Mesodermal cell (in vitro differentiated cells): ENCODE results near the gene CFP.

ENCODE experiments used
- H3K27ac ChIP-seq: 2 replicates; pipeline ENCODE4 v1.7.0; 2013; ENCODE audit warnings: mild to moderate bottlenecking, low read depth, low read length, moderate library complexity; ENCODE audit not compliant: severe bottlenecking
- H3K36me3 ChIP-seq: 2 replicates; pipeline ENCODE4 v1.7.1; 2013; ENCODE audit warnings: mild to moderate bottlenecking, low read length, moderate library complexity; ENCODE audit not compliant: control insufficient read depth, insufficient read depth
- H3K4me1 ChIP-seq: one replicate; pipeline ENCODE4 v1.7.1; 2013; ENCODE audit warnings: mild to moderate bottlenecking, low read length; ENCODE audit not compliant: insufficient read depth, control insufficient read depth, poor library complexity, severe bottlenecking
- H3K4me3 ChIP-seq: 2 replicates; pipeline ENCODE4 v1.7.0; 2013; ENCODE audit warnings: low read length, control low read depth, mild to moderate bottlenecking; ENCODE audit not compliant: insufficient read depth, poor library complexity, severe bottlenecking; ENCODE audit errors: extremely low read depth
- H3K9me3 ChIP-seq: 2 replicates; pipeline ENCODE4 v1.7.1; 2013; ENCODE audit warnings: mild to moderate bottlenecking, low read length, moderate library complexity; ENCODE audit not compliant: control insufficient read depth
- WGBS, 2 experiments: methylation state at CpG; one replicate each; pipeline ENCODE4 v1.1.5; 2013; ENCODE audit warnings: missing lambda C conversion rate in 2 of 2; ENCODE audit not compliant: insufficient coverage in 2 of 2; 5-methylcytosine and 5-hydroxymethylcytosine counted together

Gene CFP

GRCh38 chrX:47651043-47651905 lies 21.5 kb upstream of the CFP start:
- H3K4me1 ChIP-seq, result peaks cover 5% of the 10 kb centered on the region
- peak overlapping the region; percentile 18 for H3K27ac ChIP-seq
- H3K36me3 ChIP-seq, result peaks cover 26% of the 10 kb centered on the region
- peak overlapping the region; percentile 17 for H3K4me3 ChIP-seq
- no peaks in the 10 kb centered on the region for H3K9me3 ChIP-seq
- 0 to 9% methylated on average over 8 to 16 of the region's 19 CpGs for WGBS, 2 experiments

- Histone ChIP-seq H3K9me3 (no peaks in the 10 kb centered on the region), H3K4me1 (peaks cover 5% of the 10 kb centered on the region), H3K4me3 (peak within 1 kb of the TSS; percentile 57), H3K36me3 (peaks cover 19% of the 10 kb centered on the region), H3K27ac (peak within 1 kb of the TSS; percentile 30)
- WGBS, 2 experiments, result 0 to 1% methylated on average over 19 to 28 of the region's 65 CpGs
Measured at GRCh38 chrX:47650164-47651042, 20.7 kb upstream of the CFP start, which contains the start of gene ELK1. TSS of gene ELK1 (minus strand) at chrX:47650563. CDS start at chrX:47641441, 9,122 bp downstream.

GRCh38 chrX:47649781-47650163 lies 20.0 kb upstream of the CFP start:
- Histone ChIP-seq H3K4me1 (peaks cover 5% of the 10 kb centered on the region), H3K9me3 (no peaks in the 10 kb centered on the region), H3K4me3 (peak overlapping the region; percentile 57), H3K36me3 (peaks cover 12% of the 10 kb centered on the region), H3K27ac (no peak overlapping the region)
- WGBS, 2 experiments, result no CpG with 5 or more reads among the region's 11 CpGs

GRCh38 chrX:47649271-47649670 lies 19.5 kb upstream of the CFP start:
- Histone ChIP-seq H3K4me1 (peaks cover 5% of the 10 kb centered on the region), H3K9me3 (no peaks in the 10 kb centered on the region), H3K4me3 (peak overlapping the region; percentile 57), H3K36me3 (peaks cover 7% of the 10 kb centered on the region), H3K27ac (no peak overlapping the region)
- WGBS, 2 experiments, result 100% methylated on average over 1 of the region's 8 CpGs; no CpG with 5 or more reads in 1 of the 2 experiments

GRCh38 chrX:47648376-47648775 lies 18.6 kb upstream of the CFP start:
- H3K4me1 ChIP-seq, result peaks cover 5% of the 10 kb centered on the region
- WGBS, 2 experiments, result no CpG with 5 or more reads among the region's 2 CpGs
- H3K4me3 ChIP-seq, result no peak overlapping the region

GRCh38 chrX:47646636-47647035 lies 16.9 kb upstream of the CFP start:
- H3K9me3 ChIP-seq, result no peaks in the 10 kb centered on the region
- H3K4me3 ChIP-seq, result no peak overlapping the region
- H3K4me1 ChIP-seq, result peaks cover 5% of the 10 kb centered on the region
- H3K36me3 ChIP-seq, result peaks cover 15% of the 10 kb centered on the region
- no peak overlapping the region for H3K27ac ChIP-seq
- 91 to 93% methylated on average over 3 to 4 of the region's 6 CpGs for WGBS, 2 experiments

More at GRCh38 chrX:47648376-47648775, 18.6 kb upstream of the CFP start:
- Histone ChIP-seq H3K36me3 (peaks cover 8% of the 10 kb centered on the region), H3K9me3 (no peaks in the 10 kb centered on the region), H3K27ac (no peak overlapping the region)

- 86 to 95% methylated on average over 4 to 8 of the region's 10 CpGs for WGBS, 2 experiments
- Histone ChIP-seq H3K27ac (no peak overlapping the region), H3K4me3 (no peak overlapping the region), H3K9me3 (no peaks in the 10 kb centered on the region), H3K36me3 (peaks cover 26% of the 10 kb centered on the region), H3K4me1 (peaks cover 5% of the 10 kb centered on the region)
Measured at GRCh38 chrX:47645530-47645929, 15.8 kb upstream of the CFP start.

- Histone ChIP-seq H3K36me3 (peaks cover 35% of the 10 kb centered on the region), H3K4me3 (no peak overlapping the region), H3K4me1 (peaks cover 5% of the 10 kb centered on the region), H3K9me3 (no peaks in the 10 kb centered on the region), H3K27ac (no peak overlapping the region)
- WGBS, 2 experiments, result 40 to 42% methylated on average over 2 to 6 of the region's 12 CpGs
Measured at GRCh38 chrX:47644557-47645091, 14.9 kb upstream of the CFP start.

GRCh38 chrX:47643926-47644325 lies 14.2 kb upstream of the CFP start:
- no peak overlapping the region for H3K27ac ChIP-seq
- 75% methylated on average over 1 of the region's 2 CpGs; no CpG with 5 or more reads in 1 of the 2 experiments for WGBS, 2 experiments
- peaks cover 3% of the 10 kb centered on the region for H3K4me1 ChIP-seq
- H3K9me3 ChIP-seq, result no peaks in the 10 kb centered on the region
- peaks cover 42% of the 10 kb centered on the region for H3K36me3 ChIP-seq
- H3K4me3 ChIP-seq, result no peak overlapping the region

- Histone ChIP-seq H3K4me1 (no peaks in the 10 kb centered on the region), H3K9me3 (no peaks in the 10 kb centered on the region), H3K36me3 (peaks cover 68% of the 10 kb centered on the region), H3K4me3 (no peak overlapping the region), H3K27ac (no peak overlapping the region)
- 95 to 98% methylated on average over 7 to 8 of the region's 14 CpGs for WGBS, 2 experiments
Measured at GRCh38 chrX:47638816-47639215, 9.1 kb upstream of the CFP start.
